GM12892 (cell line): Measurements from ENCODE around the gene EGLN1.

Source experiments
- POLR2A ChIP-seq: IDR thresholded peaks from 2 replicates; pipeline ENCODE4 v1.6.1; 2011; ENCODE audit warnings: low read depth, low read length, control low read depth
- POLR2AphosphoS5 ChIP-seq: IDR thresholded peaks from 2 replicates; pipeline ENCODE4 v1.6.1; 2011; ENCODE audit warnings: low read depth, low read length, control low read depth

DNA sequence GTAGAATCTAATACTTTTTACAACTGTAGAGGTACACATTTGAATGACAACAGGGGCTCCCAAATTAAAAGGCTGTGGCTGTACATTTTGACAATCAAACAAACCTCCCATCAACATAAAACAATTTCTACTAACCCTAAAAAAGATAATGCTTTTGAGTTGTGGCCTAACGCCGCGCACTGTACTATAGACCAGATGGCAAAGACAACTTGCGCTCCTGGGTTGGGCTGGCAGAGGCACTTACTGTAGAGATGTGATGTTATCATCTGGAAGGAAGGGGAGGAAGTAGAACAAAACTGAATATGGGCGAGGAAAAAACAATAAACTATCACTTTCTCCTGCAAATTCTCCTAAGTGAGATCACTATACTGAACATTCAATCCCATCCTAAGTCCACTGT is 57.9 kb downstream of the EGLN1 start:
- TF ChIP-seq POLR2A: no peak
- TF ChIP-seq POLR2AphosphoS5: no peak
